Breast epithelium (tissue), 4 donors: ENCODE measurements around the gene MYO18B. TPM values are rescaled to one million over a fixed set of nuclear protein-coding genes. Genes with fewer than 3 reads are reported as not detected.

Source experiments
- DNase-seq, 2 donors: peaks; one replicate each; pipeline ENCODE4 v3.0.0-alpha.2; 2019; ENCODE audit warnings: low spot score in 2 of 2
- H3K27ac ChIP-seq, 2 donors: fragments of 200-600 bp; sonication (generic) in 1 of 2; one replicate each; pipeline ENCODE4 v1.5.1; 2016 to 2019; ENCODE audit warnings: mild to moderate bottlenecking in 1 of 2
- H3K27me3 ChIP-seq, 2 donors: fragments of 200-600 bp; sonication (generic) in 1 of 2; one replicate each; pipeline versions ENCODE4 v1.5.1 to v1.6.0; 2017 to 2019; ENCODE audit warnings: control low read depth in 1 of 2, mild to moderate bottlenecking in 1 of 2
- H3K36me3 ChIP-seq: fragments of 200-600 bp; one replicate; pipeline ENCODE4 v1.5.1; 2019
- H3K4me1 ChIP-seq, 2 donors: fragments of 200-600 bp; sonication (generic); one replicate each; pipeline ENCODE4 v1.5.1; 2016 to 2019; ENCODE audit warnings: control low read depth in 1 of 2
- H3K4me3 ChIP-seq, 3 donors: fragments of 200-600 bp; sonication (generic); 1 replicate in 2 of 3; 2 replicates in 1 of 3; pipeline ENCODE4 v1.5.1; 2016 to 2019; ENCODE audit warnings: mild to moderate bottlenecking in 3 of 3, moderate library complexity in 2 of 3
- H3K9me3 ChIP-seq, 2 donors: fragments of 200-600 bp; sonication (generic) in 1 of 2; one replicate each; pipeline ENCODE4 v1.5.1; 2016 to 2019; ENCODE audit warnings: control low read depth in 1 of 2
- POLR2A ChIP-seq: fragments of 450-650 bp; IDR thresholded peaks from one replicate; pipeline ENCODE4 v1.6.1; 2016; ENCODE audit warnings: antibody characterized with exemption, mild to moderate bottlenecking, moderate library complexity
- POLR2AphosphoS5 ChIP-seq, 3 donors: sonication (generic); formaldehyde crosslinking; IDR thresholded peaks; one replicate each; pipeline ENCODE4 v1.6.1; 2017; ENCODE audit warnings: antibody characterized with exemption in 3 of 3
- intact Hi-C: fragments of 100-400 bp; cut with DNase I; formaldehyde crosslinking; loops from one replicate; pipeline ENCODE4 v1.15.1; 2023; ENCODE audit warnings: low total_unique reads
- total RNA-seq, 3 donors: library from RNA; depleted of rRNA; stranded (reverse); fragments of >200 nt; gene quantifications; one replicate each; pipeline ENCODE4 v1.1.0, GENCODE V29; 2016
- TF ChIP-seq, protein P1 (sequence below), 3 donors: fragments of 450-650 bp; IDR thresholded peaks; one replicate each; pipeline ENCODE4 v1.5.1; 2016 to 2017; ENCODE audit warnings: antibody characterized with exemption in 3 of 3, mild to moderate bottlenecking in 3 of 3, moderate library complexity in 3 of 3

The MYO18B gene
- total RNA-seq, 3 donors from 2014 or later: under 0.01 to 0.16 (median 0.15) TPM

DNA sequence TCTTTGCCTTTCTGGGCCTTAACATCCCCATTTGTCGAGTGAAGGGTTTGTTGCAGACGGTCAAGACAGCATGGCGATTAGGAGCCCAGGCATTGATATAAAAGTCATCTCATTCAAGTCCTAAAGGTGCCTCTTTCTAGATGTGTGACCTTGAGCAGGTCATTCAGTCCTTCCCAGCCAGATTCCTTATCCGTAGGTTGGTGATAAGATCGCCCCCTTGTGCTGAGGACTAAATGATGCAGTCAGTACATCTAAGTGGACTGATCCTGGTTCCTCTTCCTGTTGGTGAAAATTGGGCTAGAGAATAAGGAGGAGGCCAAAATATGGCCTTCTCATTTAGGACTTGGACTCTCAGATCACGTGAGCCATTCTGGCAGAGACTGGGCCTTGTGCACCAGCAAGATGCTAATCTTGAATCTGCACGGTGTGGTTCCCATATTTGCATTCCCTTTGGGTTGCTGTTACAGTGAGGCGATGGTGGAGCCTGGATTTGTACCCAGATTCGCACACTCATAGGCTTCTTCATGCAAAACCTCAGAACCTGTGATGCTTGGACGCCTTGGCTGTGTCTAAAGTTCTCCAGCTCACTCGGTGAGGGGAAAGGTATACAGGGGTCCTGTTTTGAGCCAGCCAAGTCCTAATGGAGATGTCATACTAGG lies 156.8 kb downstream of the MYO18B start:
- Histone ChIP-seq H3K9me3 (peaks cover 0 to 3% of the 10 kb centered on the region in 2 donors), H3K27me3 (peaks cover 0 to 11% of the 10 kb centered on the region in 2 donors), H3K4me1 (no peaks in the 10 kb centered on the region), H3K27ac (no peak overlapping the region), H3K36me3 (no peaks in the 10 kb centered on the region), H3K4me3 (no peak overlapping the region)
- intact Hi-C loops: no loop called here
- no peak for DNase-seq
- TF ChIP-seq POLR2A: no peak
- TF ChIP-seq, protein P1, sequence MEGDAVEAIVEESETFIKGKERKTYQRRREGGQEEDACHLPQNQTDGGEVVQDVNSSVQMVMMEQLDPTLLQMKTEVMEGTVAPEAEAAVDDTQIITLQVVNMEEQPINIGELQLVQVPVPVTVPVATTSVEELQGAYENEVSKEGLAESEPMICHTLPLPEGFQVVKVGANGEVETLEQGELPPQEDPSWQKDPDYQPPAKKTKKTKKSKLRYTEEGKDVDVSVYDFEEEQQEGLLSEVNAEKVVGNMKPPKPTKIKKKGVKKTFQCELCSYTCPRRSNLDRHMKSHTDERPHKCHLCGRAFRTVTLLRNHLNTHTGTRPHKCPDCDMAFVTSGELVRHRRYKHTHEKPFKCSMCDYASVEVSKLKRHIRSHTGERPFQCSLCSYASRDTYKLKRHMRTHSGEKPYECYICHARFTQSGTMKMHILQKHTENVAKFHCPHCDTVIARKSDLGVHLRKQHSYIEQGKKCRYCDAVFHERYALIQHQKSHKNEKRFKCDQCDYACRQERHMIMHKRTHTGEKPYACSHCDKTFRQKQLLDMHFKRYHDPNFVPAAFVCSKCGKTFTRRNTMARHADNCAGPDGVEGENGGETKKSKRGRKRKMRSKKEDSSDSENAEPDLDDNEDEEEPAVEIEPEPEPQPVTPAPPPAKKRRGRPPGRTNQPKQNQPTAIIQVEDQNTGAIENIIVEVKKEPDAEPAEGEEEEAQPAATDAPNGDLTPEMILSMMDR (IDR thresholded peaks at IDR 0.05): no peak
- TF ChIP-seq POLR2AphosphoS5 (IDR thresholded peaks at IDR 0.05): no peak

DNA sequence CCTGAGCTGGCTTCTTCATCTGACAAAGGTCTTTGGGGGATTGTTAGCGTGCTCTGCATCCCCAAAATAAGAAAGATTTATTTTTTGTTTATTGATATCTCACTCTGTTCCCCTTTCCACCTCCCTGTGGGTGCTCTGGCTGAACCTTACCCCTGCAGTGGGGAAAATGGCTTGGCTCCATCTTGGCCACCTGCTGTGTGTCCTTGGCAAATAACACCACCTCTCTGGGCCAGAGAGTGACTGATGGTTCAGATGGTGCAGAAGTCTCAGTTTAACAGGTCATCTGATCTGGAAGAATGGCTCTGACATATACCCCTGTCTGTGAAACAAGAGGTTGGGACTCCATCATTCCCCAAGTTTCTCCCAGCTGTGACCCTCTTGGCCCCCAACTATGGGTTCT lies 157.6 kb downstream of the MYO18B start:
- no peak for DNase-seq
- peaks cover 0 to 11% of the 10 kb centered on the region in 2 donors for H3K27me3 ChIP-seq
- no peaks in the 10 kb centered on the region for H3K4me1 ChIP-seq
- intact Hi-C loops: no loop called here
- peaks cover 0 to 3% of the 10 kb centered on the region in 2 donors for H3K9me3 ChIP-seq
- H3K27ac ChIP-seq: no peak overlapping the region
- no peaks in the 10 kb centered on the region for H3K36me3 ChIP-seq
- no peak overlapping the region for H3K4me3 ChIP-seq
- TF ChIP-seq, protein P1 (IDR thresholded peaks at IDR 0.05): no peak
- TF ChIP-seq POLR2AphosphoS5 (IDR thresholded peaks at IDR 0.05): no peak
- no peak for TF ChIP-seq POLR2A

DNA sequence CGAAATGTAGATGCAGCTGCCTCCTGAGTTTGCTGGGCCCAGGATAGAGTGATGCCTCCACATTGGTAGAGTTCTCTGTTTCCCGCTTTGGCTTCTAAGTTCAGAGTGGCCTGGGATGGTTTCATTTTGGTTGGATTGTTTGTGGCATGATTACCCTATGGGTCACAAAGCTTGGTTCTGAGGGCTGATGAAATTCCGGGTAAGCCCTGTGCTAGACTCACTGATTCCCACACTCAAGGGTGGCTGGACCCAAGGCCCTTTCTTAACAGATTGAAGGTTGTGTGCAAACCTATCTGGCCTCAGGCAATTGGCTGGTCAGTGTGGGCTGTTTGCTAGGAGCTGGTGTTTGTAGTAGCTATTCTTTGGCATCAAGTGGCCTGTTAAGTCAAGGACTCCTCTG lies 158.4 kb downstream of the MYO18B start:
- H3K27ac ChIP-seq: no peak overlapping the region
- peaks cover 0 to 11% of the 10 kb centered on the region in 2 donors for H3K27me3 ChIP-seq
- TF ChIP-seq POLR2AphosphoS5 (IDR thresholded peaks at IDR 0.05): no peak
- TF ChIP-seq POLR2A: no peak
- TF ChIP-seq, protein P1 (IDR thresholded peaks at IDR 0.05): no peak
- no peaks in the 10 kb centered on the region for H3K36me3 ChIP-seq
- intact Hi-C loops: no loop called here
- H3K4me1 ChIP-seq: no peaks in the 10 kb centered on the region
- no peak for DNase-seq
- no peak overlapping the region for H3K4me3 ChIP-seq
- H3K9me3 ChIP-seq: peaks cover 0 to 3% of the 10 kb centered on the region in 2 donors

DNA sequence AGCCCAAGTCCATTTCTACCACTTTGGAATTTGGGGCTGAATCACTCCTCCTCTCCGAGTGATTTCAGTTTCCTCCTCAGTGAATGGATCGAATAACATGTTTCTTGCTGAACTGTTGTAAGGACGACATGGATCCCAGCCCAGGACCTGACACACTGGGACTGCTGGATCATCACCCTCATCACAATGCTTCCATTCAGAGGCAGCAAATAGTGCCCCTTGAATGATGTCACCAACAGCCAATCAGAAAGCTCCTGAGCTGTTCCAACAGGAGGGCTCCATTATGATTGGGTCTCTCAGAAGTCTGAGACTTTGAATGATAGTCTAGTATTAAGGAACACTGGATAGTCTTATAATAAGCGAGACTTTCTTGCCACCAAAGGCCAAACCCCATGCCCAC lies 158.9 kb downstream of the MYO18B start:
- Histone ChIP-seq H3K4me1 (no peaks in the 10 kb centered on the region), H3K27ac (no peak overlapping the region), H3K4me3 (no peak overlapping the region), H3K9me3 (peaks cover 0 to 3% of the 10 kb centered on the region in 2 donors), H3K36me3 (no peaks in the 10 kb centered on the region), H3K27me3 (peaks cover 0 to 11% of the 10 kb centered on the region in 2 donors)
- DNase-seq: no peak
- intact Hi-C loops: no loop called here
- TF ChIP-seq POLR2AphosphoS5 (IDR thresholded peaks at IDR 0.05): no peak
- TF ChIP-seq, protein P1 (IDR thresholded peaks at IDR 0.05): no peak

GRCh38 chr22:25902402-25902801 lies 160.4 kb downstream of the MYO18B start:
- Histone ChIP-seq H3K27me3 (peaks cover 0 to 11% of the 10 kb centered on the region in 2 donors), H3K36me3 (no peaks in the 10 kb centered on the region), H3K9me3 (no peaks in the 10 kb centered on the region), H3K4me1 (no peaks in the 10 kb centered on the region), H3K27ac (no peak overlapping the region), H3K4me3 (no peak overlapping the region)
- no peak for DNase-seq
- intact Hi-C loops: no loop called here
- TF ChIP-seq, protein P1 (IDR thresholded peaks at IDR 0.05): no peak
- TF ChIP-seq POLR2AphosphoS5 (IDR thresholded peaks at IDR 0.05) (no peak), POLR2A (no peak)
